PC-9 (cell line): ENCODE data around the gene FHAD1. TPM values are rescaled to one million over a fixed set of nuclear protein-coding genes. Genes with fewer than 3 reads are reported as not detected.

Experiments used
- BruUV-seq: library from RNA; stranded (reverse); fragments of 400-500 nt; replicated peaks from 2 replicates; lab custom pipeline; 2021; lab: Mats Ljungman, UMichigan
- CTCF ChIA-PET: fragments of 300-600 bp; sonication (Branson Sonifier 250); formaldehyde crosslinking; loops from one replicate; lab custom pipeline; 2022; ENCODE audit warnings: antibody characterized with exemption; lab: Charles Lee
- POLR2A ChIA-PET: fragments of 300-600 bp; sonication (Branson Sonifier 250); formaldehyde crosslinking; loops from one replicate; lab custom pipeline; 2022; ENCODE audit warnings: antibody characterized with exemption; ENCODE audit not compliant: unreplicated experiment; lab: Charles Lee
- DNase-seq, 2 experiments: peaks; one replicate each; pipeline versions ENCODE4 v3.0.0 to v3.0.0-alpha.2; 2015 to 2022; ENCODE audit warnings: mixed read lengths in 1 of 2
- H2AFZ ChIP-seq: fragments of 200-600 bp; sonication (generic); 2 replicates; pipeline ENCODE4 v1.8.1; 2017; ENCODE audit warnings: antibody characterized with exemption
- H3F3A ChIP-seq: fragments of 200-600 bp; sonication (generic); 2 replicates; pipeline ENCODE4 v1.8.1; 2017; ENCODE audit warnings: antibody characterized with exemption, mild to moderate bottlenecking, low read depth; ENCODE audit not compliant: insufficient read depth
- H3K27ac ChIP-seq: fragments of 200-600 bp; sonication (generic); 2 replicates; pipeline ENCODE4 v1.6.1; 2016; ENCODE audit warnings: mixed run types
- H3K27me3 ChIP-seq: fragments of 200-600 bp; sonication (generic); 2 replicates; pipeline ENCODE4 v1.6.1; 2016; ENCODE audit warnings: low read depth, mixed run types; ENCODE audit not compliant: insufficient read depth
- H3K36me3 ChIP-seq: fragments of 200-600 bp; sonication (generic); 2 replicates; pipeline ENCODE4 v1.6.1; 2016; ENCODE audit warnings: low read depth, mixed run types
- H3K4me1 ChIP-seq: fragments of 200-600 bp; sonication (generic); replicated peaks from 2 replicates; pipeline ENCODE4 v1.6.1; 2016; ENCODE audit warnings: mixed run types; ENCODE audit not compliant: insufficient read depth
- H3K4me2 ChIP-seq: fragments of 200-600 bp; sonication (generic); 2 replicates; pipeline ENCODE4 v1.6.1; 2017; ENCODE audit warnings: mixed run types
- H3K4me3 ChIP-seq: fragments of 200-600 bp; sonication (generic); 2 replicates; pipeline ENCODE4 v1.6.1; 2016; ENCODE audit warnings: mixed run types
- H3K79me2 ChIP-seq: fragments of 200-600 bp; sonication (generic); 2 replicates; pipeline ENCODE4 v1.6.1; 2017; ENCODE audit warnings: low read depth, mixed run types
- H3K9me2 ChIP-seq: fragments of 200-600 bp; sonication (generic); 2 replicates; pipeline ENCODE4 v1.8.1; 2017; ENCODE audit warnings: mild to moderate bottlenecking; ENCODE audit not compliant: insufficient read depth
- H3K9me3 ChIP-seq: fragments of 200-600 bp; sonication (generic); 2 replicates; pipeline ENCODE4 v1.8.1; 2016; ENCODE audit warnings: low read depth; ENCODE audit not compliant: insufficient read depth
- H4K20me1 ChIP-seq: fragments of 200-600 bp; sonication (generic); 2 replicates; pipeline ENCODE4 v1.8.1; 2017; ENCODE audit not compliant: insufficient read depth
- CTCF ChIP-seq: fragments of 200-600 bp; sonication (generic); conservative IDR thresholded peaks from 2 replicates; pipeline ENCODE4 v1.6.1; 2017; ENCODE audit warnings: mixed run types, antibody characterized with exemption, mild to moderate bottlenecking, moderate library complexity
- EZH2 ChIP-seq: fragments of 200-600 bp; sonication (generic); IDR thresholded peaks from 2 replicates; pipeline ENCODE4 v1.8.0; 2017; ENCODE audit warnings: antibody characterized with exemption, low read depth
- intact Hi-C: fragments of 100-400 bp; cut with micrococcal nuclease; formaldehyde crosslinking; loops from one replicate; pipeline ENCODE4 v1.10.0; 2022; ENCODE audit not compliant: unreplicated experiment
- total RNA-seq: library from RNA; stranded (reverse); gene quantifications from 2 replicates; pipeline ENCODE4 v1.2.3, GENCODE V29; 2021

FHAD1 gene
- total RNA-seq, 1 experiment from 2014 or later: 6.9 TPM

GRCh38 chr1:15336866-15337265 lies 89.8 kb downstream of the FHAD1 start:
- no peaks in the 10 kb centered on the region for H3K9me2 ChIP-seq
- TF ChIP-seq EZH2 (no peak), CTCF (no peak)
- H3K9me3 ChIP-seq: no peaks in the 10 kb centered on the region
- peaks cover 38% of the 10 kb centered on the region for H3K4me1 ChIP-seq
- no TSS peak for BruUV-seq
- peak in 1 of 2 experiments; percentile 30 for DNase-seq
- POLR2A ChIA-PET: interaction anchor here (0.6 to 0.7 kb wide), 2 partner anchors 13 to 163 kb away, joined by 7 read pairs; no protein-coding TSS in a partner anchor
- no peaks in the 10 kb centered on the region for H3K79me2 ChIP-seq
- no peak overlapping the region for H3K4me2 ChIP-seq
- H3K4me3 ChIP-seq: no peak overlapping the region
- intact Hi-C loops: no loop called here
- H3K27ac ChIP-seq: no peak overlapping the region
- H3K27me3 ChIP-seq: no peaks in the 10 kb centered on the region
- H2AFZ ChIP-seq: no peak overlapping the region
- peaks cover 25% of the 10 kb centered on the region for H3F3A ChIP-seq
- H4K20me1 ChIP-seq: no peaks in the 10 kb centered on the region
- no peaks in the 10 kb centered on the region for H3K36me3 ChIP-seq
- CTCF ChIA-PET: interaction anchor here (0.6 to 2.5 kb wide), 3 partner anchors 13 to 91 kb away, joined by 3 to 8 read pairs (median 3); no protein-coding TSS in a partner anchor

GRCh38 chr1:15337656-15338402 lies 90.8 kb downstream of the FHAD1 start:
- ChIA-PET CTCF (interaction anchor here (0.6 to 2.5 kb wide), 3 partner anchors 14 to 90 kb away, joined by 3 to 8 read pairs (median 3); no protein-coding TSS in a partner anchor), POLR2A (interaction anchor here (0.6 to 0.7 kb wide), 3 partner anchors 8 to 162 kb away, joined by 7 read pairs; no protein-coding TSS in a partner anchor)
- intact Hi-C loops: loop anchor here (2.0 kb wide), 1 partner anchor 15 kb away; no protein-coding TSS in a partner anchor
- TF ChIP-seq EZH2 (no peak), CTCF (no peak)
- H2AFZ ChIP-seq: no peak overlapping the region
- no peak overlapping the region for H3K4me3 ChIP-seq
- H3K9me3 ChIP-seq: no peaks in the 10 kb centered on the region
- H3K79me2 ChIP-seq: no peaks in the 10 kb centered on the region
- BruUV-seq: TSS peak; percentile 74
- no peak overlapping the region for H3K27ac ChIP-seq
- H3K36me3 ChIP-seq: no peaks in the 10 kb centered on the region
- no peaks in the 10 kb centered on the region for H3K9me2 ChIP-seq
- no peak overlapping the region; the same call in 1 of the 2 replicates for H3K4me2 ChIP-seq
- no peaks in the 10 kb centered on the region for H3K27me3 ChIP-seq
- DNase-seq: peak; percentile 43 to 56
- no peaks in the 10 kb centered on the region for H4K20me1 ChIP-seq
- peaks cover 28% of the 10 kb centered on the region for H3F3A ChIP-seq
- H3K4me1 ChIP-seq: peaks cover 45% of the 10 kb centered on the region

- Histone ChIP-seq H3K4me3 (no peak overlapping the region), H3K27me3 (no peaks in the 10 kb centered on the region), H3F3A (peaks cover 30% of the 10 kb centered on the region), H3K9me2 (no peaks in the 10 kb centered on the region), H2AFZ (no peak overlapping the region), H3K4me2 (peak overlapping the region; percentile 5; the same call in 1 of the 2 replicates), H3K79me2 (no peaks in the 10 kb centered on the region), H3K36me3 (no peaks in the 10 kb centered on the region), H3K27ac (peak overlapping the region; percentile 51), H3K9me3 (no peaks in the 10 kb centered on the region), H3K4me1 (peaks cover 51% of the 10 kb centered on the region), H4K20me1 (no peaks in the 10 kb centered on the region)
- DNase-seq: peak; percentile 42 to 74
- CTCF ChIA-PET: no interaction called here
- BruUV-seq: no TSS peak
- intact Hi-C loops: loop anchor here (2.0 kb wide), 1 partner anchor 17 kb away; no protein-coding TSS in a partner anchor
- POLR2A ChIA-PET: interaction anchor here (1.0 kb wide), 1 partner anchor 329 kb away, joined by 3 read pairs; no protein-coding TSS in a partner anchor
- TF ChIP-seq CTCF (no peak), EZH2 (no peak)
Measured at GRCh38 chr1:15339570-15339969, 92.5 kb downstream of the FHAD1 start.
